Small intestine (tissue), 7 donors: Measurements from ENCODE around the gene RDH13. TPM values are rescaled to one million over a fixed set of nuclear protein-coding genes. Genes with fewer than 3 reads are reported as not detected.

Source experiments
- DNase-seq, 2 donors: peaks; one replicate each; pipeline versions ENCODE4 v3.0.0 to v3.0.0-alpha.2; 2013
- FAIRE-seq: peaks from 2 replicates; lab custom pipeline; 2012; peaks lifted over from hg19 to GRCh38; lab: Jason Lieb, UNC
- H3K27ac ChIP-seq, 3 donors: one replicate each; pipeline ENCODE4 v1.5.1; 2013; ENCODE audit warnings: low read length in 2 of 3, mild to moderate bottlenecking in 2 of 3, control low read depth in 1 of 3, inconsistent platforms in 1 of 3, low read depth in 1 of 3, moderate library complexity in 1 of 3
- H3K27me3 ChIP-seq, 3 donors: one replicate each; pipeline ENCODE4 v1.6.1; 2013; ENCODE audit warnings: low read length in 3 of 3, inconsistent platforms in 1 of 3; ENCODE audit not compliant: control insufficient read depth in 3 of 3, insufficient read depth in 3 of 3
- H3K36me3 ChIP-seq, 3 donors: one replicate each; pipeline ENCODE4 v1.6.1; 2013; ENCODE audit warnings: low read length in 3 of 3, inconsistent platforms in 1 of 3, low read depth in 1 of 3, mild to moderate bottlenecking in 1 of 3, moderate library complexity in 1 of 3; ENCODE audit not compliant: control insufficient read depth in 3 of 3, insufficient read depth in 2 of 3
- H3K4me1 ChIP-seq, 3 donors: one replicate each; pipeline ENCODE4 v1.6.1; 2013; ENCODE audit warnings: low read length in 2 of 3, inconsistent platforms in 1 of 3, low read depth in 1 of 3, mild to moderate bottlenecking in 1 of 3, moderate library complexity in 1 of 3; ENCODE audit not compliant: control insufficient read depth in 3 of 3, insufficient read depth in 2 of 3
- H3K4me3 ChIP-seq, 3 donors: one replicate each; pipeline ENCODE4 v1.5.1; 2013; ENCODE audit warnings: low read length in 3 of 3, control low read depth in 1 of 3, inconsistent platforms in 1 of 3, low read depth in 1 of 3, mild to moderate bottlenecking in 1 of 3, moderate library complexity in 1 of 3
- H3K9me3 ChIP-seq, 2 donors: one replicate each; pipeline ENCODE4 v1.6.1; 2013; ENCODE audit warnings: low read depth in 1 of 2, low read length in 1 of 2; ENCODE audit not compliant: control insufficient read depth in 2 of 2, insufficient read depth in 1 of 2
- WGBS, 3 donors: extraction: QIAGEN DNeasy Blood & Tissue Kit; methylation state at CpG; one replicate each; pipeline ENCODE4 v1.1.7; 2013; 5-methylcytosine and 5-hydroxymethylcytosine counted together
- polyA plus RNA-seq, 4 donors: library from polyadenylated mRNA; stranded (reverse) in 3 of 4; unstranded in 1 of 4; fragments of 200-250 nt in 3 of 4; fragments of 120-200 nt in 1 of 4; gene quantifications; one replicate each; pipeline versions ENCODE4 v1.2.1 to v1.2.3, GENCODE V29; 2013
- donor health status: healthy with polysubstance abuse.
- donor health status: control.
- donor health status: control.
- donor health status: Bipolar disorder and iron deficiency.
- donor health status: healthy.

The RDH13 gene
- polyA plus RNA-seq, 4 donors, result 21.3 to 28.4 (median 22.2) TPM

DNA sequence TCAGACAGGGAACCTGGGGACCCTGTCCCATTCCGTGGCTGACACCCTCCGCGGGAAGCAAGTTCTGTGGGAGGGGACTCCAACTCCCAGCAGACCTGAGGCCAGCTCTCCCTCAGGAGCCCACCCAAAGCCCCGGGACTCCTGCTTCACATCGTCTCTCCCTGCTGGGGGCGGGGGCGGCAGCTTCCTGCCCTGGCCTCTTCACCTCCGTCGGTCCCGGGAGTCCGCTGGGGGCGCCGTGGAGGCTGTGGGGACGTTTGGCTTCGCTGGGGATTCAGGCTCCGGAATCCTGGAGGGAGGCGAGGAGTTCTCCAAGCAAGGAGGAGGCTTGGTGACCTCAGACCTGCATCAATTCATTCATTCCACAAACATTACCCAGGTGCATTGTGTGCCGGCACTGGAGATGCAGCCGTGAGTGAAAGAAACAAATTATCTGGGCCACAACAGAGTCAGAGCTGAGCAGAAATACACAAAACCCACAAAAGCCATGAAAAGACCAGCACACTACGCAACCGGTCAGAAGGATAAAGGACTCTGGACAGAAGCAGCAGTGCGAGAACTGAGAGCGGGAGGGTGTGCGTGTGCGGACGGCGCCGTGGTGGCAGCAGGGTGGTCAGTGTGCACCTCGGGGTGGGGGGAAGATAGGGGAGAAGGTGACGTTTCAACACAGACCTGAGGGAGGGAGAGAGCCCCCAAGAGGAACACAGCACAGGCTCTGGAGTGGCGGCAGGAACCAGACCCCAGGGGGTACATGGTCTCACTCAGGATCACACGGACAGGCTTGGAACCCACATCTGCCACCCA lies 31.7 kb upstream of the RDH13 start:
- Histone ChIP-seq H3K4me1 (no peaks in the 10 kb centered on the region), H3K4me3 (no peak overlapping the region), H3K36me3 (peaks cover 6 to 68% (median 8%) of the 10 kb centered on the region in 3 donors), H3K27ac (no peak overlapping the region), H3K27me3 (no peaks in the 10 kb centered on the region), H3K9me3 (no peaks in the 10 kb centered on the region)
- 90 to 93% (median 92%) methylated on average over 29 to 32 of the region's 32 CpGs for WGBS, 3 donors
- DNase-seq, result no peak
- FAIRE-seq, result no peak

DNA sequence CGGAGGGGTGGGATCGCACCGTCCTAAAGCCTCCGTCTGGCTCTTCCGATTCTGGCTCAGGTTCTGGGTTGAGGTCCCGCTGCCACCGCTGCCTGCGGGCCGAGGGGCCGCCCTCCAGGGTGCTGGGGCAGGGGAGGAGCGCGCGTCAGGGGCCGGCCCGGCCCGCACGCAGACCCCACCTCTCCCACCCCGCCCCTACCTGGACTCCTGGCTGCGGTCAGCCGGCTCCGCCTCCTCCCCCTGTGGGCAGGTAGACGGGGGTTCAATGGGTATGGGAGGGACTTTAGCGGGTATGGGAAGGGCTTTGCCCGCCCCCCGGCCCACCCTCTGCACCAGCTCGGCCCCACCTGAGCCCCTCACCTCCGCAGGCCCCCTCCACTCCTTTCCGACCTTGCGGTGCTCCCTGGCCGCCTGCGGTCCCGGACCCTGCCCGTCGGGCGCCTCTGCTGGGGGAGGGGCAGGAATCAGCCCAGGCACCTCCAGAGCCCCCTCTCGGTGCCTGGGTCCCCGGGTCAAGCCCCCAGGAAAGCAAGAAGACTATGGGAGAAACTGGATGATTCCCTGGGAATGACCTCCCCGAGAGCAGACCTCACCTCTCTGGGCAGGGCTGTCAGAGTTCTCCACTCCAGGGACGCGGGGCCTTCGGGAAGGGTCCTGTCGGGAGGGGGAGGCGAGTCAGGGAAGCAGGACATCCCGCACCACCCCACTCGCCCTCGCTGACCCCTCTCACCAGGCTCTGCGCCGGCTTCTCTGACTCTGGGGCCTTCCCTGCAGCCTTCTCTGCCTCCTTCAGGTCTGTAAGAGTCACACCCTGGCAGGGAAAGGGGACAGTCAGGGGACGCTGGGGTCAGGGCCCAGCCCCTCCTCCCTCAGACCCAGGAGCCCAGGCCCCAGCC lies 29.7 kb upstream of the RDH13 start:
- H3K4me3 ChIP-seq, result no peak overlapping the region
- peaks cover 6 to 62% (median 8%) of the 10 kb centered on the region in 3 donors for H3K36me3 ChIP-seq
- H3K9me3 ChIP-seq, result no peaks in the 10 kb centered on the region
- 89 to 97% (median 93%) methylated on average over 34 to 49 of the region's 49 CpGs for WGBS, 3 donors
- H3K27ac ChIP-seq, result no peak overlapping the region
- H3K27me3 ChIP-seq, result peaks cover 0 to 8% (median 0%) of the 10 kb centered on the region in 3 donors
- FAIRE-seq (no peak), DNase-seq (no peak)
- peaks cover 0 to 8% (median 0%) of the 10 kb centered on the region in 3 donors for H3K4me1 ChIP-seq

DNA sequence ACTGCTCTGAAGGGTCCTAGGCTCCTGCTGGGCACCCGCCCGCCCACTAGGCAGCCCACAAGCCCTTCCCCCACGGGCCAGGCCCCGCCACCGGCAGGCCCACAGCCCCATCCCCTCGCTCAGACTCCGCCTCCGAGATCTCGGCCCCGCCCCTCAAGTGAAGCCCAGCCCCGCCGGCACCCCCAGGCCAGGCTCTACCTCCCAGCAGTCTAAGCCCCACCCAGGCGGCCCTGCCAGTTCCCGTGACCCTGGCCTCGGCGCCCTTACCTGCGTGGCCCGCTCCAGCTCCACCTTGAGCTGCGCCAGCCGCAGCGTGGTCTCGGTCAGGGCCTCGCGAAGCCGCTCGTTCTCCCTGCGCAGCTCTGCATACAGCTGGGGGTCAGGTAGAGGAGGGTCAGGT lies 29.0 kb upstream of the RDH13 start:
- Histone ChIP-seq H3K27me3 (peaks cover 0 to 16% (median 0%) of the 10 kb centered on the region in 3 donors), H3K4me3 (no peak overlapping the region), H3K9me3 (no peaks in the 10 kb centered on the region), H3K4me1 (peaks cover 0 to 15% (median 0%) of the 10 kb centered on the region in 3 donors), H3K27ac (no peak overlapping the region), H3K36me3 (peaks cover 6 to 62% (median 8%) of the 10 kb centered on the region in 3 donors)
- DNase-seq, result no peak
- WGBS, 3 donors, result 87 to 98% (median 93%) methylated on average over 17 to 27 of the region's 27 CpGs
- no peak for FAIRE-seq

DNA sequence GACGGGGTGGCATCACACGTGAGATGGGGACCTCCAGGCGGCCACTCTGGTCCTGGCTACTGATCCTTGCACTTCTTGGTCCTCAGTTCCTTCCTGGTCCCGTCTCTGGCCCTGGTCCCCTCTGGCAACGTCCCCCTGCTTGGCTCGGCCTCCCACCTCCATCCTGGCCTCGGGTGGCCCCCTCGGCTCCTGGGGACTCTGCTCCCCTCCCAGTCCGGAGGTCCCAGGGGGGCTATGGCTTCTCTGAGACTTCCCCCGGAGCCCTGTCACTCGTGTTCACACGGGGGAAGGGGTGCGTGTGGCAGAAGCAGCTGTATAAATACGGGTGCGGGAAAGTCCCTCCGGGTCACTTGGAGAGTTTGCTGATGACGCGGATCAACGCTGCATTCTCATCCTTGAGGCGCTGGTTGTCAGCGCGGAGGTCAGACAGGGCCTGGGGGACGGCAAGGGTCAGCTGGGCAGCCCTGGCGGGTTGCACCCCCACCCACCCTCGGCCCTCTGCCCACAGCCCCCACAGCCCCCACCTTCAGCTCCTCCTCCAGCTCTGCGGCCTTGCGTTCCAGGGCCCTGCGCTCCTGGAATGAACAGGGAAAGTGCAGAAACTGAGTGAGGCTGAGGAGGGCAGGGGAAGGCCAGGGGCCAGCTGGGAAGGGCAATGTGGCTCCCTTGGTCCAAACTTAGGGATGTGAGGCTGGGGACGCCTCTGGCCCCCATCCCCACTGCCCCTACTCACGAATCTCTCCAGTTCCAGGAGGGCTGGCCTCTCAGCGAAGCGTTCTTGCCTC lies 28.4 kb upstream of the RDH13 start:
- H3K9me3 ChIP-seq, result no peaks in the 10 kb centered on the region
- no peak overlapping the region for H3K4me3 ChIP-seq
- DNase-seq (no peak), FAIRE-seq (no peak)
- no peak overlapping the region for H3K27ac ChIP-seq
- 88 to 90% (median 89%) methylated on average over 29 to 32 of the region's 32 CpGs for WGBS, 3 donors
- H3K27me3 ChIP-seq, result peaks cover 0 to 22% (median 0%) of the 10 kb centered on the region in 3 donors
- peaks cover 6 to 60% (median 8%) of the 10 kb centered on the region in 3 donors for H3K36me3 ChIP-seq
- H3K4me1 ChIP-seq, result peaks cover 0 to 18% (median 2%) of the 10 kb centered on the region in 3 donors

DNA sequence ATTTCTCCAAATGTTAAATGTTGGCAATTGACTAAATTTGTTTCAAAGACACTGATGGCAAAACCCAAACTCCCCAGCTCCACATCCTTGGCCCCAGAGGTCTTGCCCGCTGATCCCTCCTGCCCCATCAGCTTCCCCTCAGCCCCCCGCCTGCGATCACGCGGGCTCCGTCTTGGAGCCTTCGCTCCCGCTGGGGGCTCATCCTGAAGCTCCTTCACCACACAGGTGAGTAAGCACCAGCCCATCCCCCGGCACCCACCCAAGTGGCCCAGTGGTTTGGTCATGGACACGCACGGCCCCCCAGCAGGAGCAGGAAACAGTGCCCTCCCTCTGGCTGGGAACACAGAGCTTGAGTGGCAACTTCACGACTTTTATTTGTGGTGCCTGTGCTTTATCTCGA lies 27.6 kb upstream of the RDH13 start:
- DNase-seq (no peak), FAIRE-seq (no peak)

DNA sequence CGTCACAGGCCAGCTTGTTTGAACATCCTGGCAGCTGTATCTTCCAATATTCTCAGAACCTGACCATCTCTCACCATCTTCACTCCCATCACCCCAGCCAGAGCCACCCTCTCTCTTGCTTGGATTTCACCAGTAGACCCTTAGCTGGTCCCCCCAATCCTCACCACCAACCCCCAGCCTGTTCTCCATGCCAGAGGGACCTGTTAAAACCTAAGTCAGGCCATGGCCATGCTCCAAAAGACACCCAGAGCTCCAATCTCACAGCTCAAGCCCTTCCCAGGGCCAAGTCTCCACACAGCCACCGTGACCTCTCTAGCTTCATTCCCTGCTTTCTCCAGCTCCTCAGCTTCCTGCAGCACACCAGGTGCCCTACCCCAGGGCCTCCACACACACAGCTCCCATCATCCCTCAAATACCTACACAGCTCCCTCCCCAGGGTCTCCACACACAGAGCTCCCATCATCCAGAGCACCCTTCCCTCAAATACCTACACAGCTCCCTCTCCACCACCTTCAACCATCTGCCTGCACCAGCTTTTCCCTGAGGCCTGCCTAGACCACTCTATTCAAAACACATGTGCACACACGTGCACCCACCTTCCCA lies 26.5 kb upstream of the RDH13 start:
- Histone ChIP-seq H3K27me3 (peaks cover 0 to 41% (median 0%) of the 10 kb centered on the region in 3 donors), H3K9me3 (no peaks in the 10 kb centered on the region), H3K4me1 (peaks cover 0 to 18% (median 2%) of the 10 kb centered on the region in 3 donors), H3K27ac (no peak overlapping the region), H3K4me3 (no peak overlapping the region), H3K36me3 (peaks cover 6 to 43% (median 8%) of the 10 kb centered on the region in 3 donors)
- 88 to 98% (median 89%) methylated on average over 3 of the region's 3 CpGs for WGBS, 3 donors
- FAIRE-seq (no peak), DNase-seq (no peak)

More for the DNA sequence above, 27.6 kb upstream of the RDH13 start:
- Histone ChIP-seq H3K27me3 (peaks cover 0 to 29% (median 0%) of the 10 kb centered on the region in 3 donors), H3K36me3 (peaks cover 6 to 54% (median 8%) of the 10 kb centered on the region in 3 donors), H3K27ac (no peak overlapping the region), H3K4me1 (peaks cover 0 to 18% (median 2%) of the 10 kb centered on the region in 3 donors), H3K4me3 (no peak overlapping the region), H3K9me3 (no peaks in the 10 kb centered on the region)
- WGBS, 3 donors, result 90 to 97% (median 95%) methylated on average over 13 of the region's 13 CpGs

DNA sequence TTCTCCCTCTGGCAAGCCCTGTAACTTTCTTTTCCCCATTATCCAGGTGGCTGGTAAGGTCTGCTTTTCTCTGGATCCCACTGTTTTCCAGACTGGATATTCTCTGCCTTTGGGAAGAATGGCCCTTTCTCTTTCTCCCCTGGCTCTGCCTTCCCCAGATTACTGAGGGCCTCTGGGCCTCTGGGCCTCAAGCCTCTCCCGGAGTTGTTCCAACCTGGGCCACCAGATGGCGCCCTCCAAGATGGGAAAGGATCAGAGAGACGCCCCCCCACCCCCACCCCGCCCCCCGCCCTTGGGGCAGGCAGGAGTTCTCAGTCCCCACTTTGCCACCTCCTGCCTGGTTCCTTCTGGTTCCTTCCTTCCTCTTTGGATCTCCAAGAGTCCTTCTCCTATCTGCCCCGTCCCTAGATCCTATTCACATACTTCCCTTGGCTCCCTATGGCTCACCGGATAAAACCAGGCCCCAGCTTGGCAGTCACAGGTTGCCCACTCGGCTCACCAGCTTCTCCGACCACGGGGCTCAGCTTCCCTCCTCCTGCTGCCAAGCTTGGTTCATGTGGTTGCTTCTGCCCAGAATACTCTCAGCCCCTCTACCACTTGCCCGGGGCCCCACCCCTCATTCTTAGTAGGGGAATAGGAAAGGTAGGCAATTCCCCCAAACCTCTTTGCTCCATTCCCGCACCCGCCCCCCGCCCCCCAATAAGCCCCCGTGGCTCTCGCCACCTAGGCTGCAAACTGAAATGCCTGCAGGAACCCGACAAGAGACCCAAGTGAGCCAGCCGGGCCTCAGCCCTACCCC lies 25.8 kb upstream of the RDH13 start:
- DNase-seq (peak; percentile 60 to 81), FAIRE-seq (no peak)
- Histone ChIP-seq H3K36me3 (peaks cover 6 to 40% (median 8%) of the 10 kb centered on the region in 3 donors), H3K4me3 (no peak overlapping the region), H3K27me3 (peaks cover 0 to 48% (median 0%) of the 10 kb centered on the region in 3 donors), H3K27ac (no peak overlapping the region), H3K4me1 (peaks cover 0 to 18% (median 2%) of the 10 kb centered on the region in 3 donors), H3K9me3 (no peaks in the 10 kb centered on the region)
- 47 to 60% (median 50%) methylated on average over 16 to 18 of the region's 18 CpGs for WGBS, 3 donors
